Measurements from ENCODE around the gene TNNI3.
"Not testable (repeated sequence)": the region's sequence is repeated elsewhere in the genome, so short reads cannot be mapped to it uniquely, and the experiment has no call there.

TNNI3 gene

GRCh38 chr19:55113570-55114039 is 43.9 kb downstream of the TNNI3 start:
- no peak for DNase-seq (ENCODE audit: low read depth in 2 of 2)

GRCh38 chr19:55112777-55113569 is 44.6 kb downstream of the TNNI3 start:
- DNase-seq (ENCODE audit: low read depth in 2 of 2): no peak

DNA sequence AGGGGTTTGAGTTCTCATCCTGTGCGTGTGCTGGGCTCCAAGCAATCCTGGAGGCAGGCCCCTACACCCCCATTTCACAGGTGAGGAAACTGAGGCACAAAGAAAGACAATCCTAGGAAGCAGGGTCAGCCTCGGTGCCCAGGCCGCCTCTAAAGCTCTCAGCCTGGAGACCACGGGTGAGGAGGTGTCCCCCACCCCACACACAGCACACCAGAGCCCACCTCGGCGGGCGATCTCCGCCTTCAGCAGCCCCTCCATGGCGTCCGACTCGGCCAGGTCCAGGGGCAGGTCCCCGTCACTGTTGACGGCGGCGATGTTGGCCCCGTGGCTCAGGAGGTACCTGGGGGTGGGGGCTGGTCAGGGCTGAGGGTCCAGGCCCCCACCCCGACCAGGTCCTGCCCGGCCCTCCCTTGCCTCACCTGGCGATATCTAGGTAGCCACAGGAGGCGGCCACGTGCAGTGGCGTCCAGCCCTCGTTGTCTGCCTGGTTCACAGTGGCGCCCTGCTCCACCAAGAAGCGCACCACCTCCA is 45.2 kb downstream of the TNNI3 start:
- DNase-seq (ENCODE audit: low read depth in 2 of 2): no peak

DNA sequence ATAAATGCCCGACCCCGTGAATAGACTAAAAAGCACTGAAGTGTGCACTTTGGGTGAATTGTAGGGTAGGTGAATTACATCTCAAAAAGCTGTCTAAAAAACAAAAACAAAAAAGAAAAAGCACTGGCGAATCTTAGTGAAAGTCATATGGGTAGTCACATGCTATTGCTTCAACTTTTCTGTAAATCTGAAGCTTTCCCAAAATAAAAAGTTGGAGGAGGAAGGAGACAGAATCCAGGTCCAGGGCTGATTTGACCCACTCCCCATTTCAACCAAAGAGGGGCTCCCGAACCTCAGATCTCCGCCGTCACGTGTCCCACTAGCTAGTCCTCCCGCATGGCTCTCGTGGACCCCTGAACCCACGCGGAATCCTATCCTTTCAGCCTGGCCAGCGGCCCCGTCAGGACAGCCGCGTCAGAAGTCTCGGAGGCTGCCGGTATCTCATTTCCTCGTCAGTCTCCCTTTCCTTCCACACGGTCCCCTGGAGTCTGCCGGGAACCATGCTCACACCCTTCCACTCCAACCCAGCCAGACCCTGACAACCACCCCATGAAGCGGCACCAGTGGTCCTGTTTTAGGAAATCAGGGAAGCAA is 46.2 kb downstream of the TNNI3 start:
- no peak for DNase-seq (ENCODE audit: low read depth in 2 of 2)

DNA sequence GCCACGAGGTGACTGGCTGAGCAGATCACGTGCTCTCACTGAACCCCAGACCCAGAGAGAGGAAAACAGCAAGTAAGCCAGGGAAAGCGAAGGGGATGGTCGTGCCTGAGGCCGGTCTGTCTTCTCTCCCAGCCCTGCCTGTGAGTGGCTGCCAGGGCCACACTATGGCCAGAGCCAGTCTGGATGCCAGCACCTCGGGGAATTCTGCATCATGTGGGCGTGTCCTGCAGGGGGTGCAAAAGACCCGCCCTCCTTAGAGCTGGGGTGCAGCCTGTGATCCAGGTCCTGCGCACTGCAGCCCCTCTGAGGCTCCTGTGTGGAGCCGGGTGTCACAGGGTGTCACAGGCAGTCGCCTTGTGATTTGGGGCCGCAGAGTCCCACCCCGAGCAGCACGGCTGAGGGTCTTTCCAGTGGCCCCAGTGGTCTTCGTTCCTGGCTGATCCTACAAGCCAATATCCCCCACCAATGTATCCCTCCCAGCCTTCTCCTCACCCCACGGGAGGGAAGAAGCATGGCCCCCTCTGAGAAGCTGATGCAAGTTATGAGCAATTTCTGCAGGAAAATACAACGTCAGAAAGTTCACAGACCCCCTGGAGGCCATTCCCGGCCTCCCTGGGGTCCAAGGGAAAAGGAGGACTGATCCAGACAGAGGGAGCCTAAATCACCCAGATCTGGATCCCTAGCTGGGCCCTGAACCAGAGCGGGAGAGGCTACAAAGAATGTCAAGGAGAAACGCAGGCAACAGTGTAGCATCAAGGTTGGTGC is 47.8 kb downstream of the TNNI3 start:
- no peak for DNase-seq (ENCODE audit: low read depth in 2 of 2)

GRCh38 chr19:55107252-55107651 is 50.3 kb downstream of the TNNI3 start:
- not testable (repeated sequence) for DNase-seq (ENCODE audit: low read depth in 2 of 2)

GRCh38 chr19:55106591-55106990 is 50.9 kb downstream of the TNNI3 start:
- DNase-seq (ENCODE audit: low read depth in 2 of 2): no peak

DNA sequence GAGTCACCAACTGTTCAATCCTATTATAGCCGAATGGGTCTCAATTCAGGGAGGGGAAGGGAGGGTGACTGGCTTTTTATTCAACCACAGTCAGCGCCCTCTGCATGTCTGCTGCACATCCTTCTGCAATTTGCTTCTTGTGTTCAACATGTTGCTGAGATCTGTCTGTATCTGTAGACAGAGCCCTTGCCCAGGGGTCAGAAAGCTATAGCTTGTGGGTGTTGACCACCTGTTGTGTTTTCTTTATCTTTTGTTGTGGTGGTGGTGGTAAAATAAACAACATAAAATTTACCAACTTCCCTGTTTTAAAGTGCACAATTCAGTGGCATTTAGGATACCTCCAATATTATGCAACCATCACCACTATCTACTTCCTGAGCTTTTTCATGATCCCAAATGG is 52.3 kb downstream of the TNNI3 start:
- no peak for DNase-seq (ENCODE audit: low read depth in 2 of 2)

DNA sequence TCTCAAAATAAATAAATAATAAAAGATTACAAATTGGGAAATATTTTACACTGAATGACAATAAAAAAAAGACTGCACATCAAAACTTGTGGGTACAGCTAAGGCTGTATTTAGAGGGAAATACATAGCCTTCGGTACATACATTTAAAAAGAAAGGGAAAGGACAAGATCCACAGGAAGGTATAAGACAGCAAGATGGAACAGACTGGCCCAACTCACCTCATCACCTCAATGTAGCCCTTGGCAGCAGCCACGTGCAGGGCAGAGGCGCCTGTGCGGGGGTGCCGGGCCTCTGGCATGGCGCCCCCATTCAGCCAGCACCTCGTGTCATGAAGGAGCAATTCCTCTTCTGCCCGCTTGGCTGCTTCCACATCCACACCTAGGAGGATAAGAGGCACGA is 54.3 kb downstream of the TNNI3 start:
- DNase-seq (ENCODE audit: low read depth in 2 of 2): no peak

All from stimulated activated CD4-positive, alpha-beta T cell treated with anti-CD3 and anti-CD28 coated beads, Interleukin-1b, Interleukin-23, amount 100 ng/mL, for 4 hours (primary cell).